ENCODE measurements around the gene TARBP1. TPM values are rescaled to one million over a fixed set of nuclear protein-coding genes. Genes with fewer than 3 reads are reported as not detected.
"Not testable (repeated sequence)": the region's sequence is repeated elsewhere in the genome, so short reads cannot be mapped to it uniquely, and the experiment has no call there.

Gene TARBP1
- polyA plus RNA-seq, 1 donor from 2014 or later = 267 TPM

- Histone ChIP-seq H3K4me2 (ENCODE audit: low read length) (no peak overlapping the region), H3K27ac (ENCODE audit: low read length) (no peak overlapping the region), H3K4me3 (ENCODE audit: low read length) (no peak overlapping the region), H4K20me1 (ENCODE audit: insufficient read depth) (no peaks in the 10 kb centered on the region), H3K79me2 (replicated peaks; ENCODE audit: insufficient read depth, low read length) (no peaks in the 10 kb centered on the region), H3F3A (ENCODE audit: insufficient read depth, low read length, poor library complexity, severe bottlenecking) (no peaks in the 10 kb centered on the region), H3K9me2 (ENCODE audit: insufficient read depth, low read length) (no peaks in the 10 kb centered on the region), H3K9me3 (ENCODE audit: low read length) (no peaks in the 10 kb centered on the region), H3K36me3 (ENCODE audit: insufficient read depth, low read length) (peaks cover 5% of the 10 kb centered on the region), H3K9ac (ENCODE audit: low read length) (no peak overlapping the region), H2AFZ (ENCODE audit: low read depth, low read length) (no peak overlapping the region), H3K27me3 (ENCODE audit: insufficient read depth, low read depth, low read length) (no peaks in the 10 kb centered on the region)
- TF ChIP-seq, protein P1, sequence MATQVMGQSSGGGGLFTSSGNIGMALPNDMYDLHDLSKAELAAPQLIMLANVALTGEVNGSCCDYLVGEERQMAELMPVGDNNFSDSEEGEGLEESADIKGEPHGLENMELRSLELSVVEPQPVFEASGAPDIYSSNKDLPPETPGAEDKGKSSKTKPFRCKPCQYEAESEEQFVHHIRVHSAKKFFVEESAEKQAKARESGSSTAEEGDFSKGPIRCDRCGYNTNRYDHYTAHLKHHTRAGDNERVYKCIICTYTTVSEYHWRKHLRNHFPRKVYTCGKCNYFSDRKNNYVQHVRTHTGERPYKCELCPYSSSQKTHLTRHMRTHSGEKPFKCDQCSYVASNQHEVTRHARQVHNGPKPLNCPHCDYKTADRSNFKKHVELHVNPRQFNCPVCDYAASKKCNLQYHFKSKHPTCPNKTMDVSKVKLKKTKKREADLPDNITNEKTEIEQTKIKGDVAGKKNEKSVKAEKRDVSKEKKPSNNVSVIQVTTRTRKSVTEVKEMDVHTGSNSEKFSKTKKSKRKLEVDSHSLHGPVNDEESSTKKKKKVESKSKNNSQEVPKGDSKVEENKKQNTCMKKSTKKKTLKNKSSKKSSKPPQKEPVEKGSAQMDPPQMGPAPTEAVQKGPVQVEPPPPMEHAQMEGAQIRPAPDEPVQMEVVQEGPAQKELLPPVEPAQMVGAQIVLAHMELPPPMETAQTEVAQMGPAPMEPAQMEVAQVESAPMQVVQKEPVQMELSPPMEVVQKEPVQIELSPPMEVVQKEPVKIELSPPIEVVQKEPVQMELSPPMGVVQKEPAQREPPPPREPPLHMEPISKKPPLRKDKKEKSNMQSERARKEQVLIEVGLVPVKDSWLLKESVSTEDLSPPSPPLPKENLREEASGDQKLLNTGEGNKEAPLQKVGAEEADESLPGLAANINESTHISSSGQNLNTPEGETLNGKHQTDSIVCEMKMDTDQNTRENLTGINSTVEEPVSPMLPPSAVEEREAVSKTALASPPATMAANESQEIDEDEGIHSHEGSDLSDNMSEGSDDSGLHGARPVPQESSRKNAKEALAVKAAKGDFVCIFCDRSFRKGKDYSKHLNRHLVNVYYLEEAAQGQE (IDR thresholded peaks at IDR 0.05; ENCODE audit: borderline replicate concordance) = no peak
- no peak for TF ChIP-seq EP300 (conservative IDR thresholded peaks at IDR 0.05; ENCODE audit: poor library complexity, severe bottlenecking)
These were observed 78.2 kb downstream of the TARBP1 start for GRCh38 chr1:234400773-234401172.

GRCh38 chr1:234399515-234399914 lies 79.5 kb downstream of the TARBP1 start:
- not testable (repeated sequence) for H3K4me2 ChIP-seq (ENCODE audit: low read length); H3K9me3 ChIP-seq (ENCODE audit: low read length); H4K20me1 ChIP-seq (ENCODE audit: insufficient read depth); H3K27me3 ChIP-seq (ENCODE audit: insufficient read depth, low read depth, low read length); H3K79me2 ChIP-seq (replicated peaks; ENCODE audit: insufficient read depth, low read length); H3K9me2 ChIP-seq (ENCODE audit: insufficient read depth, low read length); H3K9ac ChIP-seq (ENCODE audit: low read length); H3F3A ChIP-seq (ENCODE audit: insufficient read depth, low read length, poor library complexity, severe bottlenecking); H2AFZ ChIP-seq (ENCODE audit: low read depth, low read length); H3K4me3 ChIP-seq (ENCODE audit: low read length); H3K27ac ChIP-seq (ENCODE audit: low read length); H3K36me3 ChIP-seq (ENCODE audit: insufficient read depth, low read length)

DNA sequence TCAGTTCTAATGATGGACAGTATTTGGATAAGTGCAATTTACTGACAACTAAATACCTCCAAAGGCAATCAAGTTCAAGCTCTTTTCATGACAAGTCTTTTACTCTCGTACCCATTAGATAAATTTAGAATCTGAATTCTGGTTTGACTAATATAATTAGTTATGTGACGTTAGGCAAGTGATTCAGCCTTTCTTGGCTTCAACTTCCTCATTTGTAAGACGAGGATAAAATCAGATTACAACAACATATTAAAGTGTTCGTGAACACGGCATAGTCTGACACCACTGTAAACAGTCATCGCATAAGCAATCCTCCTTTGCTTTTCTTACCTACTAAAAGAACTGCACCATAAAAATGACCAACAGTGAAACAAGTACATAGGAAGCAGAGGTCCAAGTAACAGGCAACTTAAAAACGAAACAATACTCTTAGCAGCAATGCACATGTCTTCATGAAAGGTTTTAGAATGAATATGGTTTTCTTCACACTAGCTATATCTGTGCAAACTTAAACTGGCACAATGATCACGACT lies 80.1 kb downstream of the TARBP1 start:
- no peak overlapping the region for H3K27ac ChIP-seq (ENCODE audit: low read length)
- H3K36me3 ChIP-seq (ENCODE audit: insufficient read depth, low read length) = no peaks in the 10 kb centered on the region
- no peaks in the 10 kb centered on the region for H3F3A ChIP-seq (ENCODE audit: insufficient read depth, low read length, poor library complexity, severe bottlenecking)
- H2AFZ ChIP-seq (ENCODE audit: low read depth, low read length) = no peak overlapping the region
- TF ChIP-seq MXI1 (conservative IDR thresholded peaks at IDR 0.05; ENCODE audit: poor library complexity, severe bottlenecking) = no peak
- no peak for TF ChIP-seq TAF1 (IDR thresholded peaks at IDR 0.05; ENCODE audit: low read depth)
- no peak for TF ChIP-seq SMC3 (conservative IDR thresholded peaks at IDR 0.05; ENCODE audit: poor library complexity)
- no peak for TF ChIP-seq CTCF (IDR thresholded peaks at IDR 0.05; ENCODE audit: poor library complexity, severe bottlenecking)
- no peak for TF ChIP-seq EP300 (conservative IDR thresholded peaks at IDR 0.05; ENCODE audit: poor library complexity, severe bottlenecking)
- TF ChIP-seq POLR2AphosphoS5 (IDR thresholded peaks at IDR 0.05) = no peak
- TF ChIP-seq, protein P1 (IDR thresholded peaks at IDR 0.05; ENCODE audit: borderline replicate concordance) = no peak
- no peak for TF ChIP-seq EZH2 (IDR thresholded peaks at IDR 0.05; ENCODE audit: borderline replicate concordance, insufficient read depth, low read length, poor library complexity, severe bottlenecking)
- no peak for TF ChIP-seq RAD21 (conservative IDR thresholded peaks at IDR 0.05)
- no peaks in the 10 kb centered on the region for H3K9me2 ChIP-seq (ENCODE audit: insufficient read depth, low read length)
- no peaks in the 10 kb centered on the region for H4K20me1 ChIP-seq (ENCODE audit: insufficient read depth)
- H3K4me3 ChIP-seq (ENCODE audit: low read length) = no peak overlapping the region
- H3K9ac ChIP-seq (ENCODE audit: low read length) = no peak overlapping the region
- no peaks in the 10 kb centered on the region for H3K27me3 ChIP-seq (ENCODE audit: insufficient read depth, low read depth, low read length)
- no peaks in the 10 kb centered on the region for H3K9me3 ChIP-seq (ENCODE audit: low read length)
- no peaks in the 10 kb centered on the region for H3K79me2 ChIP-seq (replicated peaks; ENCODE audit: insufficient read depth, low read length)
- H3K4me2 ChIP-seq (ENCODE audit: low read length) = no peak overlapping the region
